ENCODE data around the gene OR1D5. TPM values are rescaled to one million over a fixed set of nuclear protein-coding genes. Genes with fewer than 3 reads are reported as not detected.
"Not testable (repeated sequence)": the region's sequence is repeated elsewhere in the genome, so short reads cannot be mapped to it uniquely, and the experiment has no call there.

OR1D5 gene
- total RNA-seq, 2 donors from 2014 or later = not detected

- intact Hi-C loops (cut with DNase I) = no loop called here
- DNase-seq (ENCODE audit: low spot score) = no peak
Measured at GRCh38 chr17:3033741-3034577, 29.4 kb downstream of the OR1D5 start.

GRCh38 chr17:3033248-3033640 lies 30.2 kb downstream of the OR1D5 start:
- DNase-seq (ENCODE audit: low spot score) = no peak
- intact Hi-C loops (cut with DNase I) = no loop called here

- intact Hi-C loops (cut with DNase I) = no loop called here
- DNase-seq (ENCODE audit: low spot score) = no peak
Measured at GRCh38 chr17:3032258-3033247, 30.9 kb downstream of the OR1D5 start.

- DNase-seq (ENCODE audit: low spot score); intact Hi-C loops (cut with DNase I): not testable (repeated sequence)
Measured at GRCh38 chr17:3030852-3031470, 32.4 kb downstream of the OR1D5 start.

- intact Hi-C loops (cut with DNase I) = no loop called here
- no peak for DNase-seq (ENCODE audit: low spot score)
Measured at GRCh38 chr17:3030096-3030495, 33.3 kb downstream of the OR1D5 start.

- intact Hi-C loops (cut with DNase I) = no loop called here
- DNase-seq (ENCODE audit: low spot score) = no peak
Measured at GRCh38 chr17:3029213-3029913, 34.0 kb downstream of the OR1D5 start.

- no peak for DNase-seq (ENCODE audit: low spot score)
- intact Hi-C loops (cut with DNase I) = no loop called here
Measured at GRCh38 chr17:3027786-3028532, 35.4 kb downstream of the OR1D5 start.

GRCh38 chr17:3026856-3027751 lies 36.3 kb downstream of the OR1D5 start:
- no peak for DNase-seq (ENCODE audit: low spot score)
- intact Hi-C loops (cut with DNase I) = no loop called here

- intact Hi-C loops (cut with DNase I) = no loop called here
- peak; percentile 78 for DNase-seq (ENCODE audit: low spot score)
Measured at GRCh38 chr17:3026125-3026855, 37.1 kb downstream of the OR1D5 start.

GRCh38 chr17:3025421-3026124 lies 37.8 kb downstream of the OR1D5 start:
- DNase-seq (ENCODE audit: low spot score) = peak; percentile 82
- intact Hi-C loops (cut with DNase I) = no loop called here

- DNase-seq (ENCODE audit: low spot score) = no peak
- intact Hi-C loops (cut with DNase I) = no loop called here
Measured at GRCh38 chr17:3024346-3024745, 39.1 kb downstream of the OR1D5 start.

- no peak for DNase-seq (ENCODE audit: low spot score)
- intact Hi-C loops (cut with DNase I) = no loop called here
Measured at GRCh38 chr17:3022197-3022596, 41.2 kb downstream of the OR1D5 start.

- peak; percentile 42 for DNase-seq (ENCODE audit: low spot score)
- intact Hi-C loops (cut with DNase I) = no loop called here
Measured at GRCh38 chr17:3020381-3020780, 43.0 kb downstream of the OR1D5 start.

GRCh38 chr17:3019761-3020160 lies 43.6 kb downstream of the OR1D5 start:
- intact Hi-C loops (cut with DNase I) = loop anchor here in 1 of 2 donors (5.0 kb wide), 1 partner anchor 192 kb away; no protein-coding TSS in a partner anchor
- DNase-seq (ENCODE audit: low spot score) = peak; percentile 44

GRCh38 chr17:3017936-3018335 lies 45.5 kb downstream of the OR1D5 start:
- intact Hi-C loops (cut with DNase I) = loop anchor here in 1 of 2 donors (5.0 kb wide), 1 partner anchor 191 kb away; no protein-coding TSS in a partner anchor
- peak; percentile 70 for DNase-seq (ENCODE audit: low spot score)

- intact Hi-C loops (cut with DNase I) = loop anchor here in 1 of 2 donors (5.0 kb wide), 1 partner anchor 189 kb away; no protein-coding TSS in a partner anchor
- DNase-seq (ENCODE audit: low spot score) = no peak
Measured at GRCh38 chr17:3015890-3016289, 47.5 kb downstream of the OR1D5 start.

All from posterior vena cava (tissue), 2 donors.